HCT116 (cell line): Measurements from ENCODE around the gene SLC38A2. TPM values are rescaled to one million over a fixed set of nuclear protein-coding genes. Genes with fewer than 3 reads are reported as not detected.

Experiments used
- ATAC-seq: fragments of 200-7000 bp; cut with Tn5 transposase; 2 replicates; pipeline ENCODE4 v1.9.1; 2020; ENCODE audit warnings: mild to moderate bottlenecking, moderate library complexity
- BruUV-seq: library from RNA; stranded (reverse); fragments of 400-500 nt; replicated peaks from 2 replicates; lab custom pipeline; 2021; lab: Mats Ljungman, UMichigan
- CTCF ChIA-PET: fragments of 300-600 bp; sonication (Branson Sonifier 250); formaldehyde crosslinking; loops from one replicate; lab custom pipeline; 2021; ENCODE audit warnings: antibody characterized with exemption; lab: Charles Lee
- POLR2A ChIA-PET: fragments of 300-600, 350-600 bp; sonication (Branson Sonifier 250); formaldehyde crosslinking; loops from one replicate; lab custom pipeline; 2021; ENCODE audit warnings: antibody characterized with exemption; lab: Charles Lee
- RAD21 ChIA-PET, 2 experiments: fragments of 300-600 bp; sonication (Branson Sonifier 250); formaldehyde crosslinking; loops; one replicate each; lab custom pipeline; 2023; ENCODE audit warnings: low total read pairs in 2 of 2; ENCODE audit not compliant: uncharacterized antibody in 2 of 2, unreplicated experiment in 2 of 2, low non-redundant PET in 1 of 2; lab: Charles Lee
- DNase-seq: peaks from one replicate; pipeline ENCODE4 v3.0.0-alpha.2; 2010; ENCODE audit warnings: low read depth, low spot score
- H2AFZ ChIP-seq: fragments of 200-600 bp; shearing (Covaris generic), sonication (generic); 2 replicates; pipeline ENCODE4 v1.6.1; 2017; ENCODE audit warnings: low read depth, mixed run types, mixed read lengths, antibody characterized with exemption, low read length; ENCODE audit not compliant: poor library complexity, severe bottlenecking
- H3K27ac ChIP-seq: 2 replicates; pipeline ENCODE4 v1.5.1; 2012; ENCODE audit warnings: low read depth, low read length
- H3K27me3 ChIP-seq: fragments of 200-600 bp; sonication (generic); 2 replicates; pipeline ENCODE4 v1.6.1; 2016; ENCODE audit warnings: mixed run types, low read length, mixed read lengths; ENCODE audit not compliant: insufficient read depth
- H3K36me3 ChIP-seq, 2 experiments: fragments of 200-500 bp in 1 of 2; fragments of 200-600 bp in 1 of 2; sonication (Bioruptor generic) in 1 of 2; sonication (generic) in 1 of 2; 2 replicates each; pipeline versions ENCODE4 v1.5.1 to v1.6.1; 2014 to 2016; ENCODE audit warnings: low read length in 2 of 2, inconsistent platforms in 1 of 2, mixed read lengths in 1 of 2, mixed run types in 1 of 2; ENCODE audit not compliant: insufficient read depth in 2 of 2, control insufficient read depth in 1 of 2
- H3K4me1 ChIP-seq, 2 experiments: fragments of 200-600 bp in 1 of 2; sonication (generic) in 1 of 2; 2 replicates each; pipeline versions ENCODE4 v1.5.1 to v1.6.1; 2012 to 2017; ENCODE audit warnings: low read length in 2 of 2, inconsistent platforms in 1 of 2, mild to moderate bottlenecking in 1 of 2, mixed read lengths in 1 of 2, mixed run types in 1 of 2, moderate library complexity in 1 of 2; ENCODE audit not compliant: insufficient read depth in 2 of 2, control insufficient read depth in 1 of 2
- H3K4me2 ChIP-seq: fragments of 200-600 bp; sonication (generic); 2 replicates; pipeline ENCODE4 v1.6.1; 2017; ENCODE audit warnings: mixed run types, low read length, mixed read lengths
- H3K4me3 ChIP-seq, 2 experiments: fragments of 200-600 bp in 1 of 2; sonication (generic) in 1 of 2; replicated peaks in 1 of 2; 2 replicates each; pipeline ENCODE4 v1.5.1; 2011 to 2016; ENCODE audit warnings: low read length in 2 of 2, control low read depth in 1 of 2, low read depth in 1 of 2, mild to moderate bottlenecking in 1 of 2, mixed read lengths in 1 of 2, mixed run types in 1 of 2
- H3K79me2 ChIP-seq: fragments of 200-600 bp; sonication (generic); 2 replicates; pipeline ENCODE4 v1.6.1; 2017; ENCODE audit warnings: mild to moderate bottlenecking, mixed run types, low read length, moderate library complexity, mixed read lengths; ENCODE audit not compliant: insufficient read depth
- H3K9ac ChIP-seq: fragments of 200-600 bp; sonication (generic); 2 replicates; pipeline ENCODE4 v1.6.1; 2016; ENCODE audit warnings: low read length, mixed read lengths
- H3K9me2 ChIP-seq: fragments of 200-600 bp; sonication (generic), shearing (Covaris generic); 2 replicates; pipeline ENCODE4 v1.6.1; 2017; ENCODE audit warnings: mixed run types, mild to moderate bottlenecking, moderate library complexity; ENCODE audit not compliant: insufficient read depth
- H3K9me3 ChIP-seq, 2 experiments: fragments of 200-500 bp in 1 of 2; fragments of 200-600 bp in 1 of 2; sonication (Bioruptor generic) in 1 of 2; sonication (generic) in 1 of 2; 2 replicates each; pipeline ENCODE4 v1.6.1; 2014 to 2017; ENCODE audit warnings: low read length in 2 of 2, mixed read lengths in 2 of 2, inconsistent platforms in 1 of 2, low read depth in 1 of 2, mild to moderate bottlenecking in 1 of 2, mixed run types in 1 of 2, moderate library complexity in 1 of 2; ENCODE audit not compliant: control insufficient read depth in 1 of 2, insufficient read depth in 1 of 2
- H4K20me1 ChIP-seq: fragments of 200-600 bp; sonication (generic), shearing (Covaris generic); 2 replicates; pipeline ENCODE4 v1.6.1; 2017; ENCODE audit warnings: mixed run types, mild to moderate bottlenecking, moderate library complexity; ENCODE audit not compliant: insufficient read depth
- CEBPB ChIP-seq: IDR thresholded peaks from 2 replicates; pipeline ENCODE4 v1.6.1; 2012; ENCODE audit warnings: low read depth
- CTCF ChIP-seq, 3 experiments: fragments of 200-600 bp in 1 of 3; sonication (generic) in 1 of 3; IDR thresholded peaks in 2 of 3; conservative IDR thresholded peaks in 1 of 3; 2 replicates each; pipeline ENCODE4 v1.5.1; 2012 to 2017; ENCODE audit warnings: low read depth in 2 of 3, low read length in 2 of 3, antibody characterized with exemption in 1 of 3, borderline replicate concordance in 1 of 3, control low read depth in 1 of 3, mild to moderate bottlenecking in 1 of 3, mixed read lengths in 1 of 3, mixed run types in 1 of 3, moderate library complexity in 1 of 3; ENCODE audit not compliant: insufficient read depth in 1 of 3
- EZH2 ChIP-seq: fragments of 200-600 bp; sonication (generic); IDR thresholded peaks from 2 replicates; pipeline ENCODE4 v1.6.1; 2017; ENCODE audit warnings: antibody characterized with exemption, mixed run types
- JUND ChIP-seq: IDR thresholded peaks from 2 replicates; pipeline ENCODE4 v1.6.1; 2012
- MAX ChIP-seq: IDR thresholded peaks from 2 replicates; pipeline ENCODE4 v1.6.1; 2012
- POLR2A ChIP-seq: IDR thresholded peaks from 2 replicates; pipeline ENCODE4 v1.7.0; 2011; ENCODE audit warnings: borderline replicate concordance; ENCODE audit not compliant: insufficient read depth, insufficient read length; ENCODE audit errors: extremely low read depth
- REST ChIP-seq: IDR thresholded peaks from 2 replicates; pipeline ENCODE4 v1.6.1; 2012; ENCODE audit warnings: low read depth
- SIN3A ChIP-seq: IDR thresholded peaks from 2 replicates; pipeline ENCODE4 v1.6.1; 2012; ENCODE audit warnings: low read depth
- SRF ChIP-seq: IDR thresholded peaks from 2 replicates; pipeline ENCODE4 v1.6.1; 2012; ENCODE audit warnings: low read depth
- YY1 ChIP-seq: IDR thresholded peaks from 2 replicates; pipeline ENCODE4 v1.6.1; 2011; ENCODE audit warnings: low read length, low read depth, moderate library complexity, mild to moderate bottlenecking; ENCODE audit not compliant: insufficient replicate concordance; ENCODE audit errors: extremely low read depth
- ZNF274 ChIP-seq: fragments of 200-500 bp; sonication (Bioruptor generic); IDR thresholded peaks from 2 replicates; pipeline ENCODE4 v1.6.1; 2014; ENCODE audit warnings: mild to moderate bottlenecking, low read depth, low read length, inconsistent platforms
- intact Hi-C: fragments of 100-400 bp; cut with micrococcal nuclease; formaldehyde crosslinking; loops from 2 replicates; pipeline ENCODE4 v1.10.0; 2022
- total RNA-seq: library from RNA; stranded (reverse); gene quantifications from one replicate; pipeline ENCODE4 v1.2.1, GENCODE V29; 2021; ENCODE audit not compliant: unreplicated experiment

Gene SLC38A2
- total RNA-seq, 1 experiment from 2014 or later, result 1,049 TPM

GRCh38 chr12:46377678-46378077 is 5.1 kb upstream of the SLC38A2 start:
- H3K27ac ChIP-seq, result no peak overlapping the region
- H3K36me3 ChIP-seq, result no peaks in the 10 kb centered on the region
- intact Hi-C loops, result no loop called here
- peaks cover 32 to 49% of the 10 kb centered on the region in 2 experiments for H3K4me1 ChIP-seq
- no peak overlapping the region for H3K4me3 ChIP-seq
- no peak overlapping the region for H3K9ac ChIP-seq
- peak overlapping the region; percentile 7 for H2AFZ ChIP-seq
- H3K4me2 ChIP-seq, result no peak overlapping the region
- ChIA-PET RAD21 (no interaction called here), POLR2A (no interaction called here), CTCF (no interaction called here)
- TF ChIP-seq MAX, result 0 out of 2 replicates have a peak, but pooled peaks have one; percentile 18
- no peak for TF ChIP-seq YY1
- DNase-seq (no peak), ATAC-seq (no peak)
- no peaks in the 10 kb centered on the region for H3K27me3 ChIP-seq
- H3K9me3 ChIP-seq, result no peaks in the 10 kb centered on the region
- H3K9me2 ChIP-seq, result no peaks in the 10 kb centered on the region
- H4K20me1 ChIP-seq, result no peaks in the 10 kb centered on the region
- BruUV-seq, result no TSS peak
- H3K79me2 ChIP-seq, result no peaks in the 10 kb centered on the region

- Histone ChIP-seq H4K20me1 (no peaks in the 10 kb centered on the region; the same call in 1 of the 2 replicates), H3K9me2 (no peaks in the 10 kb centered on the region), H3K9ac (no peak overlapping the region), H3K79me2 (peaks cover 10% of the 10 kb centered on the region), H3K4me3 (no peak overlapping the region), H3K4me1 (peaks cover 21 to 38% of the 10 kb centered on the region in 2 experiments; a peak in 3 of 4 replicates), H3K9me3 (no peaks in the 10 kb centered on the region), H3K4me2 (no peak overlapping the region), H3K36me3 (no peaks in the 10 kb centered on the region; a peak in 1 of 4 replicates), H2AFZ (no peak overlapping the region), H3K27ac (no peak overlapping the region), H3K27me3 (no peaks in the 10 kb centered on the region)
- ATAC-seq, result no peak
- ChIA-PET POLR2A (interaction anchor here (1.9 kb wide), 1 partner anchor 9 kb away, joined by 8 read pairs; no protein-coding TSS in a partner anchor), CTCF (no interaction called here), RAD21 (no interaction called here)
- intact Hi-C loops, result no loop called here
- no peak for DNase-seq
- BruUV-seq, result no TSS peak
- TF ChIP-seq JUND (no peak), EZH2 (no peak), YY1 (no peak), CEBPB (no peak), SIN3A (no peak), REST (no peak), ZNF274 (no peak), MAX (no peak), SRF (no peak), POLR2A (no peak), CTCF (IDR thresholded peaks at IDR 0.05 in 2 of 3, conservative IDR thresholded peaks at IDR 0.05 in 1 of 3; ENCODE audit: borderline replicate concordance in 1 of 3, insufficient read depth in 1 of 3, low read depth in 2 of 3, low read length in 2 of 3) (no peak)
These were observed 4.0 kb upstream of the SLC38A2 start for GRCh38 chr12:46376579-46376978.
